HL-60 (cell line): Measurements from ENCODE around the gene GNLY.

Experiments
- DNase-seq, 2 experiments: peaks; one replicate each; pipeline ENCODE4 v3.0.0-alpha.2; 2010 to 2020; ENCODE audit warnings: low read depth in 1 of 2, low spot score in 1 of 2
- H3K27ac ChIP-seq: fragments of 250-450 bp; sonication (Bioruptor Pico); replicated peaks from 2 replicates; pipeline ENCODE4 v1.5.1; 2020; ENCODE audit warnings: mild to moderate bottlenecking, moderate library complexity
- H3K27me3 ChIP-seq: fragments of 250-450 bp; sonication (Bioruptor Pico); 2 replicates; pipeline ENCODE4 v1.5.1; 2021; ENCODE audit warnings: mild to moderate bottlenecking, moderate library complexity; ENCODE audit not compliant: insufficient read depth, poor library complexity, severe bottlenecking
- H3K4me3 ChIP-seq: replicated peaks from 2 replicates; pipeline ENCODE4 v1.5.1; 2011; ENCODE audit warnings: mild to moderate bottlenecking, control low read depth, low read length; ENCODE audit not compliant: insufficient read depth
- GABPA ChIP-seq: IDR thresholded peaks from 2 replicates; pipeline ENCODE4 v1.6.1; 2012; ENCODE audit warnings: low read depth
- POLR2AphosphoS5 ChIP-seq: IDR thresholded peaks from 2 replicates; pipeline ENCODE4 v1.6.1; 2012; ENCODE audit warnings: low read depth
- REST ChIP-seq: IDR thresholded peaks from 2 replicates; pipeline ENCODE4 v1.6.1; 2012; ENCODE audit warnings: low read depth; ENCODE audit not compliant: insufficient replicate concordance
- SPI1 ChIP-seq: IDR thresholded peaks from 2 replicates; pipeline ENCODE4 v1.6.1; 2012; ENCODE audit warnings: low read depth, mild to moderate bottlenecking, borderline replicate concordance
- TF ChIP-seq, protein P1 (sequence below): IDR thresholded peaks from one replicate; pipeline ENCODE4 v1.5.1; 2011; ENCODE audit warnings: low read length, control low read depth, inconsistent platforms; ENCODE audit not compliant: insufficient read depth

Gene GNLY

DNA sequence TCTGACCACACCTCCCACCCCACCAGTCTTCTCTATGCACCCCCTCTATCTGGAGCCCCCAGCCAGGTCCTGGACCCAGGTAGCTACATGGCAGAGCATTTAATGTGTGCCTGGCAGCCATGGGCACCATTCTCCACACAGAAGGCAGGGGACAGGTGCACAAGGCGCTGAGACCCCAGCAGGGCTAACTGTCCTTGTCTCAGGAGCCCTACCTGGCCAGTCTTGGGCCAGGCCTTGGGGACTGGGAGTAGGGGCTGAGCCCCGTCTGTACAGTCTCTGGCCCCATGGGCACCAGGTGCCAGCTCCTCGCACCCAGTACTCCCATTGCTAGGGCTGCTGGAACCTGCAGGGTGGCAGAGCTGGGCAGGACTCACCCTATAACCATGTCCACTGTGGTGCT, 2.9 kb downstream of the GNLY start:
- no peak overlapping the region for H3K4me3 ChIP-seq
- no peak overlapping the region for H3K27ac ChIP-seq
- no peak for DNase-seq
- no peak for TF ChIP-seq POLR2AphosphoS5
- TF ChIP-seq SPI1, result no peak
- TF ChIP-seq, protein P1, sequence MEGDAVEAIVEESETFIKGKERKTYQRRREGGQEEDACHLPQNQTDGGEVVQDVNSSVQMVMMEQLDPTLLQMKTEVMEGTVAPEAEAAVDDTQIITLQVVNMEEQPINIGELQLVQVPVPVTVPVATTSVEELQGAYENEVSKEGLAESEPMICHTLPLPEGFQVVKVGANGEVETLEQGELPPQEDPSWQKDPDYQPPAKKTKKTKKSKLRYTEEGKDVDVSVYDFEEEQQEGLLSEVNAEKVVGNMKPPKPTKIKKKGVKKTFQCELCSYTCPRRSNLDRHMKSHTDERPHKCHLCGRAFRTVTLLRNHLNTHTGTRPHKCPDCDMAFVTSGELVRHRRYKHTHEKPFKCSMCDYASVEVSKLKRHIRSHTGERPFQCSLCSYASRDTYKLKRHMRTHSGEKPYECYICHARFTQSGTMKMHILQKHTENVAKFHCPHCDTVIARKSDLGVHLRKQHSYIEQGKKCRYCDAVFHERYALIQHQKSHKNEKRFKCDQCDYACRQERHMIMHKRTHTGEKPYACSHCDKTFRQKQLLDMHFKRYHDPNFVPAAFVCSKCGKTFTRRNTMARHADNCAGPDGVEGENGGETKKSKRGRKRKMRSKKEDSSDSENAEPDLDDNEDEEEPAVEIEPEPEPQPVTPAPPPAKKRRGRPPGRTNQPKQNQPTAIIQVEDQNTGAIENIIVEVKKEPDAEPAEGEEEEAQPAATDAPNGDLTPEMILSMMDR, result no peak
- no peak for TF ChIP-seq GABPA
- no peak for TF ChIP-seq REST
- H3K27me3 ChIP-seq, result no peaks in the 10 kb centered on the region

DNA sequence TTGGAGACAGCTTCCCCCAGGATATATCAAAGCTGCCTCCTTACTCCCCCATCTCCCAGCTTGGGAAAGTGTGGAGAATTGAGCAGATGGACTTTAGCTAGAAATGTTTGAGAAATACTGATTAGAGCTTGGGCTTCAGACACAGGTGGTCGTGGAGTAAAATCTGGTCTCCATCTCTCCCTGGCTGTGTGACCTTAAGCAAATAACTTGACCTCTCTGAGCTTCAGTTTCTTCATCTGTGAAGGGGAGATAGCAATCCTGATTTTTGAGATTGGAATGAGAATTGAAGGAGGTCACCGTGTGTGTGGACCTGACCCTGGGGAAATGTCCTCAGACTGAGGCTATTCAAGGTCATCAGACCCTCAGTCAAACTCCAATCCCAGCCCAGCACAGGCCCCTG, 3.6 kb downstream of the GNLY start:
- Histone ChIP-seq H3K27ac (peak overlapping the region; percentile 76), H3K4me3 (no peak overlapping the region), H3K27me3 (no peaks in the 10 kb centered on the region)
- TF ChIP-seq SPI1, result no peak
- DNase-seq, result no peak

GRCh38 chr2:85698184-85698879, 4.2 kb downstream of the GNLY start:
- no peak for DNase-seq
- TF ChIP-seq REST (no peak), SPI1 (no peak), POLR2AphosphoS5 (no peak), GABPA (no peak)
- TF ChIP-seq, protein P1, result no peak

DNA sequence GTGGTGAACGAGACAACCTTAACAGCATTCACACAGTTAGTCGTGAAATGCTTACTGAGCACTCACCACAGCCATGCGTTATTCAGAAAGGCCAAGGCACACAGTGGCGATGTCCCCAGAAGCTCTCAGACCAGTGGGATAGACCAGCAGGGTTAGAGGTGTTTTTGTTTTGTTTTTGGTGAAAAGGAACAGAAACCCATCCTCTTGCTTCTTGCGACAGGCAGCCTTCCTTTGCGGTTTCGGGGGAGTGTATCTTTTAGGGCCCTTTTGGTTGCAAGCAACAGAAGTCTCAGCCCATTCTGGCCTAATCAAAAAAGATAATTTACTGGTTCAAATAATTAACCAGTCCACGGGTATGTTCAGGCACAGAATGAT, 4.7 kb downstream of the GNLY start:
- Histone ChIP-seq H3K27ac (peak overlapping the region; percentile 76), H3K4me3 (no peak overlapping the region), H3K27me3 (no peaks in the 10 kb centered on the region)
- TF ChIP-seq GABPA, result no peak
- no peak for TF ChIP-seq REST
- TF ChIP-seq, protein P1, result no peak
- TF ChIP-seq SPI1, result peak; percentile 26; the same call in 1 of the 2 replicates
- no peak; the same call in 1 of the 2 replicates for TF ChIP-seq POLR2AphosphoS5
- DNase-seq, result peak; percentile 84 to 86

More at GRCh38 chr2:85698184-85698879, 4.2 kb downstream of the GNLY start:
- Histone ChIP-seq H3K27ac (peak overlapping the region; percentile 76), H3K27me3 (no peaks in the 10 kb centered on the region), H3K4me3 (no peak overlapping the region)
